ENCODE data around the gene CPEB4.

The CPEB4 gene

GRCh38 chr5:173904151-173904550, 16.0 kb downstream of the CPEB4 start:
- H3K27me3 Mint-ChIP-seq = no peaks in the 10 kb centered on the region
- H3K27ac Mint-ChIP-seq = no peak overlapping the region
- DNase-seq (ENCODE audit: low spot score in 2 of 2) (no peak), ATAC-seq (ENCODE audit: low read depth) (no peak)
- no peak overlapping the region for H3K4me3 Mint-ChIP-seq
- H3K36me3 Mint-ChIP-seq = peaks cover 2% of the 10 kb centered on the region
- H3K4me1 Mint-ChIP-seq = peaks cover 29% of the 10 kb centered on the region
- H3K9me3 Mint-ChIP-seq = no peaks in the 10 kb centered on the region

GRCh38 chr5:173907284-173907683, 19.1 kb downstream of the CPEB4 start:
- ATAC-seq (ENCODE audit: low read depth) = no peak
- Mint-ChIP-seq H3K27ac (no peak overlapping the region), H3K9me3 (no peaks in the 10 kb centered on the region), H3K27me3 (no peaks in the 10 kb centered on the region), H3K4me3 (no peak overlapping the region), H3K4me1 (peaks cover 23% of the 10 kb centered on the region), H3K36me3 (peaks cover 3% of the 10 kb centered on the region)
- DNase-seq (ENCODE audit: low spot score in 2 of 2) = no peak

- H3K27me3 Mint-ChIP-seq = no peaks in the 10 kb centered on the region
- peak; percentile 55 for ATAC-seq (ENCODE audit: low read depth)
- H3K27ac Mint-ChIP-seq = peak overlapping the region; percentile 3
Measured at GRCh38 chr5:173907686-173908371, 19.7 kb downstream of the CPEB4 start.

GRCh38 chr5:173909199-173909598, 21.1 kb downstream of the CPEB4 start:
- ATAC-seq (ENCODE audit: low read depth) (no peak), DNase-seq (ENCODE audit: low spot score in 2 of 2) (no peak)
- Mint-ChIP-seq H3K27ac (no peak overlapping the region), H3K36me3 (peaks cover 3% of the 10 kb centered on the region), H3K4me1 (peaks cover 18% of the 10 kb centered on the region), H3K27me3 (no peaks in the 10 kb centered on the region), H3K9me3 (no peaks in the 10 kb centered on the region), H3K4me3 (no peak overlapping the region)

More at GRCh38 chr5:173907686-173908371, 19.7 kb downstream of the CPEB4 start:
- Mint-ChIP-seq H3K9me3 (no peaks in the 10 kb centered on the region), H3K4me3 (no peak overlapping the region), H3K4me1 (peaks cover 21% of the 10 kb centered on the region), H3K36me3 (peaks cover 3% of the 10 kb centered on the region)
- DNase-seq (ENCODE audit: low spot score in 2 of 2) = no peak

GRCh38 chr5:173910215-173910614, 22.1 kb downstream of the CPEB4 start:
- H3K9me3 Mint-ChIP-seq = no peaks in the 10 kb centered on the region
- peaks cover 3% of the 10 kb centered on the region for H3K36me3 Mint-ChIP-seq
- ATAC-seq (ENCODE audit: low read depth) (no peak), DNase-seq (ENCODE audit: low spot score in 2 of 2) (no peak)
- H3K27ac Mint-ChIP-seq = no peak overlapping the region
- no peaks in the 10 kb centered on the region for H3K27me3 Mint-ChIP-seq
- H3K4me1 Mint-ChIP-seq = peaks cover 18% of the 10 kb centered on the region
- no peak overlapping the region for H3K4me3 Mint-ChIP-seq

- peaks cover 23% of the 10 kb centered on the region for H3K4me1 Mint-ChIP-seq
- no peaks in the 10 kb centered on the region for H3K9me3 Mint-ChIP-seq
- no peak for DNase-seq (ENCODE audit: low spot score in 2 of 2)
- H3K27me3 Mint-ChIP-seq = no peaks in the 10 kb centered on the region
- H3K27ac Mint-ChIP-seq = peak overlapping the region; percentile 58
- H3K4me3 Mint-ChIP-seq = no peak overlapping the region
- H3K36me3 Mint-ChIP-seq = peaks cover 3% of the 10 kb centered on the region
- ATAC-seq (ENCODE audit: low read depth) = no peak
Measured at GRCh38 chr5:173911623-173912022, 23.5 kb downstream of the CPEB4 start.

GRCh38 chr5:173913686-173914321, 25.7 kb downstream of the CPEB4 start:
- Mint-ChIP-seq H3K4me1 (peaks cover 11% of the 10 kb centered on the region), H3K36me3 (peaks cover 3% of the 10 kb centered on the region), H3K4me3 (no peak overlapping the region), H3K27me3 (no peaks in the 10 kb centered on the region), H3K9me3 (no peaks in the 10 kb centered on the region), H3K27ac (no peak overlapping the region)
- DNase-seq (ENCODE audit: low spot score in 2 of 2) (no peak), ATAC-seq (ENCODE audit: low read depth) (no peak)

- H3K4me1 Mint-ChIP-seq = peaks cover 5% of the 10 kb centered on the region
- H3K27ac Mint-ChIP-seq = no peak overlapping the region
- no peak overlapping the region for H3K4me3 Mint-ChIP-seq
- H3K27me3 Mint-ChIP-seq = no peaks in the 10 kb centered on the region
- ATAC-seq (ENCODE audit: low read depth) (no peak), DNase-seq (ENCODE audit: low spot score in 2 of 2) (no peak)
- H3K36me3 Mint-ChIP-seq = peaks cover 3% of the 10 kb centered on the region
- no peaks in the 10 kb centered on the region for H3K9me3 Mint-ChIP-seq
Measured at GRCh38 chr5:173915310-173916014, 27.3 kb downstream of the CPEB4 start.

- H3K36me3 Mint-ChIP-seq = peaks cover 3% of the 10 kb centered on the region
- H3K27ac Mint-ChIP-seq = peak overlapping the region; percentile 35
- no peaks in the 10 kb centered on the region for H3K27me3 Mint-ChIP-seq
- H3K4me3 Mint-ChIP-seq = no peak overlapping the region
- no peaks in the 10 kb centered on the region for H3K9me3 Mint-ChIP-seq
- ATAC-seq (ENCODE audit: low read depth) = no peak
- H3K4me1 Mint-ChIP-seq = peaks cover 9% of the 10 kb centered on the region
- no peak for DNase-seq (ENCODE audit: low spot score in 2 of 2)
Measured at GRCh38 chr5:173916233-173916632, 28.1 kb downstream of the CPEB4 start.

GRCh38 chr5:173917788-173918786, 29.9 kb downstream of the CPEB4 start:
- Mint-ChIP-seq H3K4me3 (no peak overlapping the region), H3K27ac (no peak overlapping the region), H3K4me1 (peaks cover 9% of the 10 kb centered on the region), H3K9me3 (no peaks in the 10 kb centered on the region), H3K36me3 (peaks cover 4% of the 10 kb centered on the region), H3K27me3 (no peaks in the 10 kb centered on the region)
- DNase-seq (ENCODE audit: low spot score in 2 of 2) (peak; percentile 41 to 67), ATAC-seq (ENCODE audit: low read depth) (peak; percentile 85)

GRCh38 chr5:173919443-173919842, 31.3 kb downstream of the CPEB4 start:
- H3K9me3 Mint-ChIP-seq = no peaks in the 10 kb centered on the region
- peaks cover 4% of the 10 kb centered on the region for H3K36me3 Mint-ChIP-seq
- DNase-seq (ENCODE audit: low spot score in 2 of 2) = no peak
- H3K4me1 Mint-ChIP-seq = peaks cover 14% of the 10 kb centered on the region
- ATAC-seq (ENCODE audit: low read depth) = no peak
- no peak overlapping the region for H3K4me3 Mint-ChIP-seq
- no peak overlapping the region for H3K27ac Mint-ChIP-seq
- no peaks in the 10 kb centered on the region for H3K27me3 Mint-ChIP-seq

- Mint-ChIP-seq H3K9me3 (no peaks in the 10 kb centered on the region), H3K27me3 (no peaks in the 10 kb centered on the region), H3K36me3 (peaks cover 4% of the 10 kb centered on the region), H3K4me1 (peaks cover 20% of the 10 kb centered on the region), H3K27ac (no peak overlapping the region), H3K4me3 (no peak overlapping the region)
- no peak for ATAC-seq (ENCODE audit: low read depth)
- no peak for DNase-seq (ENCODE audit: low spot score in 2 of 2)
Measured at GRCh38 chr5:173920024-173920753, 32.0 kb downstream of the CPEB4 start.
